IMR-90 (cell line): Measurements from ENCODE around the gene CASS4. TPM values are rescaled to one million over a fixed set of nuclear protein-coding genes. Genes with fewer than 3 reads are reported as not detected.
A peak's percentile ranks its signal among the peaks of the same experiment; 100 is the strongest.

Experiments used
- ATAC-seq: fragments of 200-7000 bp; cut with Tn5 transposase; 2 replicates; pipeline ENCODE4 v1.9.1; 2020; ENCODE audit warnings: low read depth, mild to moderate bottlenecking, moderate library complexity
- BruUV-seq: library from RNA; stranded (reverse); fragments of 400-500 nt; replicated peaks from 2 replicates; lab custom pipeline; 2021; lab: Mats Ljungman, UMichigan
- CTCF ChIA-PET: fragments of 300-600 bp; formaldehyde crosslinking; extraction: SDS; loops from one replicate; lab custom pipeline; 2021; ENCODE audit warnings: antibody characterized with exemption; lab: Yijun Ruan, JAX
- POLR2A ChIA-PET: fragments of 300-600 bp; sonication (Branson Sonifier 250); formaldehyde crosslinking; loops from one replicate; lab custom pipeline; 2022; ENCODE audit warnings: antibody characterized with exemption; ENCODE audit not compliant: unreplicated experiment; lab: Charles Lee
- DNase-seq: peaks from one replicate; pipeline ENCODE4 v3.0.0; 2013
- H2AFZ ChIP-seq: replicated peaks from 2 replicates; pipeline ENCODE3; 2013; ENCODE audit warnings: low read length, mild to moderate bottlenecking; ENCODE audit not compliant: poor library complexity
- H2AK5ac ChIP-seq: 2 replicates; pipeline ENCODE4 v1.6.1; 2013; ENCODE audit warnings: low read depth, low read length, inconsistent platforms
- H2AK9ac ChIP-seq: replicated peaks from 2 replicates; pipeline ENCODE3; 2013; ENCODE audit warnings: mild to moderate bottlenecking, low read depth, low read length, moderate library complexity; ENCODE audit not compliant: poor library complexity
- H2BK120ac ChIP-seq: 2 replicates; pipeline ENCODE4 v1.6.1; 2013; ENCODE audit warnings: low read depth, low read length, inconsistent platforms
- H2BK15ac ChIP-seq: 3 replicates; pipeline ENCODE4 v1.6.1; 2013; ENCODE audit warnings: low read depth, low read length, inconsistent platforms
- H2BK20ac ChIP-seq: 2 replicates; pipeline ENCODE4 v1.6.1; 2013; ENCODE audit warnings: low read depth, mild to moderate bottlenecking, inconsistent platforms, low read length, moderate library complexity
- H2BK5ac ChIP-seq: 2 replicates; pipeline ENCODE4 v1.6.1; 2013; ENCODE audit warnings: mild to moderate bottlenecking, low read depth, low read length, inconsistent platforms; ENCODE audit not compliant: poor library complexity, severe bottlenecking
- H3K14ac ChIP-seq: replicated peaks from 2 replicates; pipeline ENCODE4 v1.6.1; 2013; ENCODE audit warnings: low read depth, low read length, inconsistent platforms
- H3K18ac ChIP-seq: 2 replicates; pipeline ENCODE4 v1.6.1; 2013; ENCODE audit warnings: low read depth, low read length, control low read depth
- H3K23ac ChIP-seq: 2 replicates; pipeline ENCODE4 v1.6.1; 2013; ENCODE audit warnings: low read depth, low read length, inconsistent platforms
- H3K27ac ChIP-seq: 2 replicates; pipeline ENCODE4 v1.5.1; 2013; ENCODE audit warnings: mild to moderate bottlenecking, control low read depth, low read length; ENCODE audit not compliant: insufficient read depth
- H3K27me3 ChIP-seq: 2 replicates; pipeline ENCODE4 v1.6.1; 2013; ENCODE audit warnings: low read length; ENCODE audit not compliant: control insufficient read depth, insufficient read depth
- H3K36me3 ChIP-seq: 2 replicates; pipeline ENCODE4 v1.6.1; 2013; ENCODE audit warnings: low read length, mixed read lengths; ENCODE audit not compliant: control insufficient read depth, insufficient read depth
- H3K4ac ChIP-seq: 2 replicates; pipeline ENCODE4 v1.6.1; 2013; ENCODE audit warnings: low read depth, low read length, inconsistent platforms
- H3K4me1 ChIP-seq: 2 replicates; pipeline ENCODE4 v1.6.1; 2013; ENCODE audit warnings: low read length, mixed read lengths; ENCODE audit not compliant: control insufficient read depth, insufficient read depth
- H3K4me2 ChIP-seq: 2 replicates; pipeline ENCODE4 v1.6.1; 2013; ENCODE audit warnings: low read depth, mild to moderate bottlenecking, control low read depth, low read length, moderate library complexity
- H3K4me3 ChIP-seq: 2 replicates; pipeline ENCODE4 v1.5.1; 2013; ENCODE audit warnings: low read depth, mild to moderate bottlenecking, control low read depth, low read length, moderate library complexity; ENCODE audit not compliant: insufficient read depth
- H3K56ac ChIP-seq: 2 replicates; pipeline ENCODE4 v1.6.1; 2013; ENCODE audit warnings: low read length, inconsistent platforms; ENCODE audit not compliant: insufficient read depth; ENCODE audit errors: extremely low read depth
- H3K79me1 ChIP-seq, 2 experiments: 2 replicates each; pipeline ENCODE4 v1.6.1; 2013; ENCODE audit warnings: low read length in 2 of 2, inconsistent platforms in 1 of 2, low read depth in 1 of 2
- H3K9ac ChIP-seq: 2 replicates; pipeline ENCODE4 v1.6.1; 2013; ENCODE audit warnings: low read depth, low read length, control low read depth
- H3K9me1 ChIP-seq: 2 replicates; pipeline ENCODE4 v1.6.1; 2013; ENCODE audit warnings: low read length, inconsistent platforms; ENCODE audit not compliant: insufficient read depth
- H3K9me3 ChIP-seq: 2 replicates; pipeline ENCODE4 v1.6.1; 2013; ENCODE audit warnings: low read length; ENCODE audit not compliant: control insufficient read depth, insufficient read depth
- H4K20me1 ChIP-seq: 2 replicates; pipeline ENCODE4 v1.6.1; 2013; ENCODE audit warnings: low read length, inconsistent platforms; ENCODE audit not compliant: insufficient read depth
- H4K5ac ChIP-seq: 2 replicates; pipeline ENCODE4 v1.6.1; 2013; ENCODE audit warnings: mild to moderate bottlenecking, low read depth, low read length, control low read depth
- H4K8ac ChIP-seq, 2 experiments: 2 replicates each; pipeline ENCODE4 v1.6.1; 2013; ENCODE audit warnings: low read depth in 2 of 2, low read length in 2 of 2, control low read depth in 1 of 2, inconsistent platforms in 1 of 2
- H4K91ac ChIP-seq: 2 replicates; pipeline ENCODE4 v1.6.1; 2013; ENCODE audit warnings: low read depth, low read length, inconsistent platforms; ENCODE audit not compliant: insufficient read depth
- BHLHE40 ChIP-seq: fragments of 150-350 bp; IDR thresholded peaks from 2 replicates; pipeline ENCODE4 v1.6.1; 2016; ENCODE audit warnings: mild to moderate bottlenecking, low read depth, low read length
- CEBPB ChIP-seq: IDR thresholded peaks from 2 replicates; pipeline ENCODE4 v1.6.1; 2012; ENCODE audit warnings: low read depth, low read length, improper control_type of control experiment
- CHD1 ChIP-seq: IDR thresholded peaks from 2 replicates; pipeline ENCODE4 v1.6.1; 2012; ENCODE audit warnings: low read depth, low read length, improper control_type of control experiment
- FOS ChIP-seq: fragments of 150-350 bp; IDR thresholded peaks from 2 replicates; pipeline ENCODE4 v1.6.1; 2016; ENCODE audit warnings: low read depth, low read length
- MAFK ChIP-seq: IDR thresholded peaks from 2 replicates; pipeline ENCODE4 v1.6.1; 2012; ENCODE audit warnings: low read depth, low read length, improper control_type of control experiment
- MXI1 ChIP-seq: IDR thresholded peaks from 2 replicates; pipeline ENCODE4 v1.6.1; 2012; ENCODE audit warnings: low read depth, mild to moderate bottlenecking, low read length, moderate library complexity, borderline replicate concordance
- NFE2L2 ChIP-seq: fragments of 150-350 bp; IDR thresholded peaks from 2 replicates; pipeline ENCODE4 v1.6.1; 2016; ENCODE audit warnings: low read depth, mild to moderate bottlenecking, low read length
- POLR2A ChIP-seq: IDR thresholded peaks from 2 replicates; pipeline ENCODE4 v1.6.1; 2012; ENCODE audit warnings: mild to moderate bottlenecking, low read depth, low read length
- RAD21 ChIP-seq: IDR thresholded peaks from 2 replicates; pipeline ENCODE4 v1.6.1; 2012; ENCODE audit warnings: low read length, improper control_type of control experiment
- RFX5 ChIP-seq: IDR thresholded peaks from 2 replicates; pipeline ENCODE4 v1.8.0; 2012; ENCODE audit warnings: low read depth, mild to moderate bottlenecking, low read length, moderate library complexity
- SMC3 ChIP-seq: fragments of 150-350 bp; IDR thresholded peaks from 2 replicates; pipeline ENCODE4 v1.6.1; 2016; ENCODE audit warnings: low read depth, mild to moderate bottlenecking, antibody characterized with exemption, low read length, moderate library complexity
- WGBS, 2 experiments: methylation state at CpG; one replicate each; pipeline versions ENCODE4 v1.1.5 to v1.1.7; 2013; ENCODE audit warnings: missing lambda C conversion rate in 2 of 2; ENCODE audit not compliant: insufficient read length in 1 of 2; ENCODE audit errors: extremely low coverage in 2 of 2; 5-methylcytosine and 5-hydroxymethylcytosine counted together
- dilution Hi-C: fragments of 300-500 bp; cut with HindIII; formaldehyde crosslinking; loops from one replicate; pipeline ENCODE4 v1.14.3; 2018; ENCODE audit warnings: low sequenced_read_pairs; ENCODE audit not compliant: unreplicated experiment
- in situ Hi-C: fragments of 300-500 bp; cut with MboI; formaldehyde crosslinking; loops from 3 replicates; pipeline ENCODE4 v1.14.3; 2019; ENCODE audit warnings: low sequenced_read_pairs, inconsistent platforms, mixed read lengths
- intact Hi-C: fragments of 100-400 bp; cut with micrococcal nuclease; formaldehyde crosslinking; loops from 2 replicates; pipeline ENCODE4 v1.10.0; 2022
- polyA plus RNA-seq, 3 experiments: library from polyadenylated mRNA; depleted of rRNA; stranded (reverse); fragments of >200 nt; gene quantifications; 2 replicates each; pipeline ENCODE4 v1.2.3, GENCODE V29; 2012; ENCODE audit warnings: low replicate concordance in 1 of 3
- total RNA-seq: library from RNA; depleted of rRNA; stranded (reverse); fragments of >200 nt; gene quantifications from 2 replicates; pipeline ENCODE4 v1.2.3, GENCODE V29; 2012
- TF ChIP-seq, protein P1 (sequence below): conservative IDR thresholded peaks from 2 replicates; pipeline ENCODE4 v1.5.1; 2012; ENCODE audit warnings: mild to moderate bottlenecking, low read depth, low read length, improper control_type of control experiment
- TF ChIP-seq, protein P2 (sequence below): fragments of 150-350 bp; IDR thresholded peaks from 2 replicates; pipeline ENCODE4 v1.6.1; 2016; ENCODE audit warnings: low read depth, mild to moderate bottlenecking, low read length, moderate library complexity, borderline replicate concordance
- TF ChIP-seq, protein P3 (sequence below): fragments of 150-350 bp; IDR thresholded peaks from 2 replicates; pipeline ENCODE4 v1.6.1; 2017; ENCODE audit warnings: mild to moderate bottlenecking, antibody characterized with exemption, low read length, low read depth

Gene CASS4
- total and polyA plus RNA-seq, 2 of the 4 experiments (the other 2 are of a cell fraction), result 25.8 to 26.5 TPM

DNA sequence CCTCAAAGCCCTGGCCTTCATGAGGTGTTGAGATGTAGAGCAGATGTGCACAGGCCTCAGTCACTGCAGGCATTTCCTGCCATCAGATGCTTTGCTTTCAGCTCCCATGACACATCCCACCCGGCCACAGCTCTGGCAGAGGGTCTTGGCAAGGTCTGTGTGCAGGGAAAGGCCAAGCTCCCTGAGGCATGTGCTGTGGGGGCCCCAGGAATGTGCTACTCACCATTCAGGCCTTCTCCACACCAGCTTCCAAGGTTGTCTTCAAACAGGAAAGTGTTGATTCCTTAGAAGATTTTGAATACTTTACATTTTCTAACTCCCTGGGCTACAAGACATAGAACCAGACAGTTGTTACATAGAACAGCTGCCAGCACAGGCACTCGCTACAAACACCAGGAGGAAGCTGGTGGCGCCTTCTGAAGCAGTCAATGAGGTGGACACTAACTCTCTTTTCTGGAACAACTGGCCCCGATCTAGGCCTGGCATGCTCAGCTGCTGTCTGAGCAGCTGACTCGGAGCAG, 27.8 kb downstream of the CASS4 start:
- Histone ChIP-seq H2AFZ (peak overlapping the region; percentile 56), H3K27me3 (no peaks in the 10 kb centered on the region), H4K20me1 (no peaks in the 10 kb centered on the region), H3K4ac (peak overlapping the region; percentile 99), H4K91ac (peak overlapping the region; percentile 98), H3K14ac (peak overlapping the region; percentile 97), H3K4me2 (peak overlapping the region; percentile 30), H3K23ac (peak overlapping the region; percentile 95), H3K27ac (peak overlapping the region; percentile 99), H3K18ac (peak overlapping the region; percentile 99), H4K8ac (peak overlapping the region; percentile 96 to 98), H2BK5ac (peak overlapping the region; percentile 98), H2AK5ac (peak overlapping the region; percentile 95), H2BK120ac (peak overlapping the region; percentile 99), H4K5ac (peak overlapping the region; percentile 98), H3K56ac (peak overlapping the region; percentile 100), H3K79me1 (peaks cover 12 to 45% of the 10 kb centered on the region in 2 experiments; a peak in 3 of 4 replicates), H2BK15ac (peak overlapping the region; percentile 94; the same call in 2 of the 3 replicates), H2BK20ac (peak overlapping the region; percentile 97), H3K4me1 (peaks cover 35% of the 10 kb centered on the region), H3K4me3 (no peak overlapping the region), H3K9me3 (no peaks in the 10 kb centered on the region), H3K9me1 (peaks cover 20% of the 10 kb centered on the region), H2AK9ac (peak overlapping the region; percentile 38), H3K36me3 (peaks cover 9% of the 10 kb centered on the region; the same call in 1 of the 2 replicates), H3K9ac (peak overlapping the region; percentile 81)
- in situ Hi-C loops (no loop called here), intact Hi-C loops (loop anchor here (1.0 kb wide), 3 partner anchors 25 to 40 kb away; partner anchors contain the start of gene RTF2), dilution Hi-C loops (no loop called here)
- ChIA-PET CTCF (interaction anchor here (0.6 to 0.8 kb wide), 2 partner anchors 24 to 59 kb away, joined by 3 to 5 read pairs; no protein-coding TSS in a partner anchor), POLR2A (interaction anchor here (0.5 to 1.4 kb wide), 5 partner anchors 11 to 52 kb away, joined by 3 to 10 read pairs (median 7); partner anchors contain the start of gene CASS4)
- BruUV-seq, result no TSS peak
- DNase-seq, result peak; percentile 100
- WGBS, 2 experiments, result 0% methylated on average over 4 of the region's 5 CpGs; no CpG with 5 or more reads in 1 of the 2 experiments
- ATAC-seq, result peak; percentile 86
- TF ChIP-seq SMC3, result 0 out of 2 replicates have a peak, but pooled peaks have one; percentile 1
- no peak for TF ChIP-seq NFE2L2
- TF ChIP-seq CEBPB, result no peak; the same call in 1 of the 2 replicates
- no peak; the same call in none of the 2 replicates for TF ChIP-seq POLR2A
- TF ChIP-seq, protein P1, sequence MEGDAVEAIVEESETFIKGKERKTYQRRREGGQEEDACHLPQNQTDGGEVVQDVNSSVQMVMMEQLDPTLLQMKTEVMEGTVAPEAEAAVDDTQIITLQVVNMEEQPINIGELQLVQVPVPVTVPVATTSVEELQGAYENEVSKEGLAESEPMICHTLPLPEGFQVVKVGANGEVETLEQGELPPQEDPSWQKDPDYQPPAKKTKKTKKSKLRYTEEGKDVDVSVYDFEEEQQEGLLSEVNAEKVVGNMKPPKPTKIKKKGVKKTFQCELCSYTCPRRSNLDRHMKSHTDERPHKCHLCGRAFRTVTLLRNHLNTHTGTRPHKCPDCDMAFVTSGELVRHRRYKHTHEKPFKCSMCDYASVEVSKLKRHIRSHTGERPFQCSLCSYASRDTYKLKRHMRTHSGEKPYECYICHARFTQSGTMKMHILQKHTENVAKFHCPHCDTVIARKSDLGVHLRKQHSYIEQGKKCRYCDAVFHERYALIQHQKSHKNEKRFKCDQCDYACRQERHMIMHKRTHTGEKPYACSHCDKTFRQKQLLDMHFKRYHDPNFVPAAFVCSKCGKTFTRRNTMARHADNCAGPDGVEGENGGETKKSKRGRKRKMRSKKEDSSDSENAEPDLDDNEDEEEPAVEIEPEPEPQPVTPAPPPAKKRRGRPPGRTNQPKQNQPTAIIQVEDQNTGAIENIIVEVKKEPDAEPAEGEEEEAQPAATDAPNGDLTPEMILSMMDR, result no peak
- TF ChIP-seq RAD21, result peak; percentile 14; the same call in 1 of the 2 replicates
- TF ChIP-seq BHLHE40, result peak; percentile 98
- peak; percentile 79 for TF ChIP-seq FOS
- TF ChIP-seq, protein P2, sequence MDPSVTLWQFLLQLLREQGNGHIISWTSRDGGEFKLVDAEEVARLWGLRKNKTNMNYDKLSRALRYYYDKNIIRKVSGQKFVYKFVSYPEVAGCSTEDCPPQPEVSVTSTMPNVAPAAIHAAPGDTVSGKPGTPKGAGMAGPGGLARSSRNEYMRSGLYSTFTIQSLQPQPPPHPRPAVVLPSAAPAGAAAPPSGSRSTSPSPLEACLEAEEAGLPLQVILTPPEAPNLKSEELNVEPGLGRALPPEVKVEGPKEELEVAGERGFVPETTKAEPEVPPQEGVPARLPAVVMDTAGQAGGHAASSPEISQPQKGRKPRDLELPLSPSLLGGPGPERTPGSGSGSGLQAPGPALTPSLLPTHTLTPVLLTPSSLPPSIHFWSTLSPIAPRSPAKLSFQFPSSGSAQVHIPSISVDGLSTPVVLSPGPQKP, result no peak
- TF ChIP-seq RFX5, result no peak
- 0 out of 2 replicates have a peak, but pooled peaks have one; percentile 10 for TF ChIP-seq CHD1
- peak; percentile 73; the same call in 1 of the 2 replicates for TF ChIP-seq MXI1
- TF ChIP-seq, protein P3, sequence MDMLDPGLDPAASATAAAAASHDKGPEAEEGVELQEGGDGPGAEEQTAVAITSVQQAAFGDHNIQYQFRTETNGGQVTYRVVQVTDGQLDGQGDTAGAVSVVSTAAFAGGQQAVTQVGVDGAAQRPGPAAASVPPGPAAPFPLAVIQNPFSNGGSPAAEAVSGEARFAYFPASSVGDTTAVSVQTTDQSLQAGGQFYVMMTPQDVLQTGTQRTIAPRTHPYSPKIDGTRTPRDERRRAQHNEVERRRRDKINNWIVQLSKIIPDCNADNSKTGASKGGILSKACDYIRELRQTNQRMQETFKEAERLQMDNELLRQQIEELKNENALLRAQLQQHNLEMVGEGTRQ, result peak; percentile 45; the same call in 1 of the 2 replicates
- no peak for TF ChIP-seq MAFK
